ENCODE data around the gene DIPK1B. TPM values are rescaled to one million over a fixed set of nuclear protein-coding genes. Genes with fewer than 3 reads are reported as not detected.

DIPK1B gene
- polyA plus RNA-seq, 3 donors, result 0.10 TPM; not detected in 2

DNA sequence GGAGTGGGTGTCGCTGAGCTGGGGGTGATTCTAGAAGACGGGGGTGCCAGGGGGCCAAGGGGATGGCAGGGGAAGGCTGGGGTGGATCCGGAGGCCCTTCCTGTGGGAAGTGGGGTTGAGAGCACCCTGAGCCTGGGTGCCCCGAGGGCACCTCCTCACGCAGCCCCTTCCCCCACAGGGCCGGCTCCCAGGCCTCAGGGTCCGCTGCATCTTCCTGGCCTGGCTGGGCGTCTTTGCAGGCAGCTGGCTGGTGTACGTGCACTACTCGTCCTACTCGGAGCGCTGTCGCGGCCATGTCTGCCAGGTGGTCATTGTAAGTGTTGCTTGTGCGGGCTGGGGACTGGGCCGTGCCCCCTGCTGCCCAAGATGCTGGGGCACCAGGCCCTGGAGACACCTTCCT, 5.0 kb downstream of the DIPK1B start:
- peaks cover 26% of the 10 kb centered on the region for H3K4me1 Mint-ChIP-seq
- H3K4me3 Mint-ChIP-seq, result no peak overlapping the region
- no peak overlapping the region for H3K27ac ChIP-seq (ENCODE audit: low read depth in 1 of 2, low read length in 2 of 2)

DNA sequence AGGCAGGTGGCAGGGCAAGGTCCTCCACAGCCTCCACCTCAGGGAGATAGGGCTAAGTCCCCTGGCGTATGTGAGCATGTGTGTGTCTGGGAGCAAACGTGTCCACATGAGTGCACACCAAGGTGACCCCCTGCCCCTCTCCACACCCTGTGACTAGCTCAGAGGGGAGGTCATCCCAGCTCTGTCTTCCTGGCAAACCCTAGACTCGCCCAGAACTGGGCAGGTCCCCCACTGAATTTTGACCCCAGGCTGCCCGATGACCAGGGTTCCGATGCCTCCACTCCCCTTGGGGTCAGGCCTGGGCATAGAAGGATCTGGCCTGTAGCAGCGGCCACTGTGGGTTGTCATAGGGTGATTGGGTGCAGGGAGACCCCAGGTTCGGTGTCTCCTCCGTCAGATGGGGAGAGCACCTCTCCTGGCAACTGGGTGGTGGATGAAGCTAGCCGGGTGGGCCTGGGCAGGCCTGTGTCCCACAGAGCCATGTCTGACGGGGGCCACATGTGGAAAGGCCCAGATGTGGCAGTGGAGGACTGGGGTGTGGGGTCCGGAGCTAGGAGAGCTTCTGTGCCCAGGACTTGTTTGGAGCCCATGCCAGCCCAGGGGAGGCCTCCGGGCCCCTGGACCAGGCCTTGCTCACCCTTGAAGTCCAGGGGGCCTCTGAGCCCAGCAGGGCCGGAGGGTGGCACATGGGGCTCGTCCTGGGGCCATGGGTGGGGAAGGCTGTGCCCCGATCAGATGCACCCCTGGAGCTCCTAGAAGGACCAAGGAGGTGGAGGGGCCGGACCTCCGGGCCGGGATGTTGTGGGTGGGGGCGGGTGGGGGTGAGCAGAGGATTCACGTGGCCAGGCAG, 6.2 kb downstream of the DIPK1B start:
- H3K4me2 ChIP-seq (replicated peaks; ENCODE audit: extremely low read depth, low read length, poor library complexity, severe bottlenecking), result no peak overlapping the region
- no peak overlapping the region for H2AFZ ChIP-seq (ENCODE audit: insufficient read depth, low read depth, low read length, poor library complexity, severe bottlenecking)
- no peaks in the 10 kb centered on the region for H3K79me2 ChIP-seq (ENCODE audit: insufficient read depth, low read length)
- intact Hi-C loops (cut with micrococcal nuclease), result no loop called here
- no peak for DNase-seq
- peaks cover 19 to 27% of the 10 kb centered on the region in 2 donors for H3K4me1 ChIP-seq (ENCODE audit: control insufficient read depth in 1 of 2, insufficient read depth in 2 of 2, low read length in 2 of 2)
- H3K9ac ChIP-seq (ENCODE audit: insufficient read depth, low read length, poor library complexity, severe bottlenecking), result no peak overlapping the region
- TF ChIP-seq, protein P1, sequence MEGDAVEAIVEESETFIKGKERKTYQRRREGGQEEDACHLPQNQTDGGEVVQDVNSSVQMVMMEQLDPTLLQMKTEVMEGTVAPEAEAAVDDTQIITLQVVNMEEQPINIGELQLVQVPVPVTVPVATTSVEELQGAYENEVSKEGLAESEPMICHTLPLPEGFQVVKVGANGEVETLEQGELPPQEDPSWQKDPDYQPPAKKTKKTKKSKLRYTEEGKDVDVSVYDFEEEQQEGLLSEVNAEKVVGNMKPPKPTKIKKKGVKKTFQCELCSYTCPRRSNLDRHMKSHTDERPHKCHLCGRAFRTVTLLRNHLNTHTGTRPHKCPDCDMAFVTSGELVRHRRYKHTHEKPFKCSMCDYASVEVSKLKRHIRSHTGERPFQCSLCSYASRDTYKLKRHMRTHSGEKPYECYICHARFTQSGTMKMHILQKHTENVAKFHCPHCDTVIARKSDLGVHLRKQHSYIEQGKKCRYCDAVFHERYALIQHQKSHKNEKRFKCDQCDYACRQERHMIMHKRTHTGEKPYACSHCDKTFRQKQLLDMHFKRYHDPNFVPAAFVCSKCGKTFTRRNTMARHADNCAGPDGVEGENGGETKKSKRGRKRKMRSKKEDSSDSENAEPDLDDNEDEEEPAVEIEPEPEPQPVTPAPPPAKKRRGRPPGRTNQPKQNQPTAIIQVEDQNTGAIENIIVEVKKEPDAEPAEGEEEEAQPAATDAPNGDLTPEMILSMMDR (IDR thresholded peaks at IDR 0.05), result no peak
- no peak overlapping the region for H3K27ac ChIP-seq (ENCODE audit: low read depth in 1 of 2, low read length in 2 of 2)
- peaks cover 16 to 19% of the 10 kb centered on the region in 2 donors for H3K36me3 ChIP-seq (replicated peaks in 1 of 2; ENCODE audit: control insufficient read depth in 1 of 2, insufficient read depth in 2 of 2, low read length in 2 of 2)
- H3K27me3 ChIP-seq (ENCODE audit: control insufficient read depth in 2 of 2, insufficient read depth in 2 of 2, low read length in 2 of 2), result peaks cover 2 to 26% of the 10 kb centered on the region in 2 donors
- peaks cover 25% of the 10 kb centered on the region for H3K4me1 Mint-ChIP-seq
- no peak overlapping the region for H3K4me3 Mint-ChIP-seq
- 55% methylated on average over 17 of the region's 20 CpGs for WGBS (ENCODE audit: insufficient coverage)
- H3K36me3 Mint-ChIP-seq, result peaks cover 8 to 15% of the 10 kb centered on the region in 2 donors
- peaks cover 40% of the 10 kb centered on the region for H4K20me1 ChIP-seq (ENCODE audit: insufficient read depth, low read length)
- peaks cover 0 to 3% (median 0%) of the 10 kb centered on the region in 7 donors for H3K9me3 Mint-ChIP-seq
- H3K27ac Mint-ChIP-seq, result peak overlapping the region in 1 of 7 donors; percentile 50
- H3K9me3 ChIP-seq (replicated peaks in 1 of 2; ENCODE audit: control insufficient read depth in 1 of 2, insufficient read depth in 1 of 2, low read length in 2 of 2), result no peaks in the 10 kb centered on the region
- peaks cover 23 to 53% (median 28%) of the 10 kb centered on the region in 3 donors for H3K27me3 Mint-ChIP-seq (ENCODE audit: low read depth in 3 of 3)
- H3K4me3 ChIP-seq (replicated peaks in 1 of 3; ENCODE audit: low read depth in 2 of 3, low read length in 3 of 3), result no peak overlapping the region

More for the DNA sequence above, 5.0 kb downstream of the DIPK1B start:
- DNase-seq, result no peak
- peaks cover 4 to 12% of the 10 kb centered on the region in 2 donors for H3K36me3 ChIP-seq (replicated peaks in 1 of 2; ENCODE audit: control insufficient read depth in 1 of 2, insufficient read depth in 2 of 2, low read length in 2 of 2)
- intact Hi-C loops (cut with micrococcal nuclease), result no loop called here
- WGBS (ENCODE audit: insufficient coverage), result 98% methylated on average over 8 of the region's 16 CpGs
- H3K4me1 ChIP-seq (ENCODE audit: control insufficient read depth in 1 of 2, insufficient read depth in 2 of 2, low read length in 2 of 2), result peaks cover 23 to 34% of the 10 kb centered on the region in 2 donors
- peaks cover 7 to 35% of the 10 kb centered on the region in 2 donors for H3K27me3 ChIP-seq (ENCODE audit: control insufficient read depth in 2 of 2, insufficient read depth in 2 of 2, low read length in 2 of 2)
- Mint-ChIP-seq H3K36me3 (peaks cover 4 to 6% of the 10 kb centered on the region in 2 donors), H3K27ac (no peak overlapping the region), H3K9me3 (peaks cover 0 to 3% (median 0%) of the 10 kb centered on the region in 7 donors), H3K27me3 (ENCODE audit: low read depth in 3 of 3) (peaks cover 31 to 63% (median 34%) of the 10 kb centered on the region in 3 donors)
- peaks cover 0 to 3% of the 10 kb centered on the region in 2 donors for H3K9me3 ChIP-seq (replicated peaks in 1 of 2; ENCODE audit: control insufficient read depth in 1 of 2, insufficient read depth in 1 of 2, low read length in 2 of 2)
- H3K4me2 ChIP-seq (replicated peaks; ENCODE audit: extremely low read depth, low read length, poor library complexity, severe bottlenecking), result no peak overlapping the region
- no peak overlapping the region for H3K4me3 ChIP-seq (replicated peaks in 1 of 3; ENCODE audit: low read depth in 2 of 3, low read length in 3 of 3)
- no peak overlapping the region for H3K9ac ChIP-seq (ENCODE audit: insufficient read depth, low read length, poor library complexity, severe bottlenecking)
- no peaks in the 10 kb centered on the region for H3K79me2 ChIP-seq (ENCODE audit: insufficient read depth, low read length)
- H2AFZ ChIP-seq (ENCODE audit: insufficient read depth, low read depth, low read length, poor library complexity, severe bottlenecking), result no peak overlapping the region
- TF ChIP-seq, protein P1 (IDR thresholded peaks at IDR 0.05), result no peak
- H4K20me1 ChIP-seq (ENCODE audit: insufficient read depth, low read length), result peaks cover 28% of the 10 kb centered on the region

Measured in CD14-positive monocyte (primary cell).